Skin of body (tissue), 2 donors: ENCODE results near the gene UQCC2. TPM values are rescaled to one million over a fixed set of nuclear protein-coding genes. Genes with fewer than 3 reads are reported as not detected.
A peak's percentile ranks its signal among the peaks of the same experiment; 100 is the strongest.

Experiments
- DNase-seq: peaks from one replicate; lab custom pipeline; 2025; lab: John Stamatoyannopoulos, UW
- total RNA-seq: library from RNA; depleted of rRNA; stranded (reverse); fragments of >200 nt; gene quantifications from one replicate; pipeline ENCODE4 v1.2.3, GENCODE V29; 2014

The UQCC2 gene
- total RNA-seq, 1 donor from 2014 or later = 12.2 TPM

GRCh38 chr6:33707771-33708170, 3.7 kb downstream of the UQCC2 start:
- no peak for DNase-seq

GRCh38 chr6:33705955-33706725, 5.4 kb downstream of the UQCC2 start:
- DNase-seq = no peak

GRCh38 chr6:33705268-33705885, 6.1 kb downstream of the UQCC2 start:
- DNase-seq = no peak

GRCh38 chr6:33704215-33705066, 7.1 kb downstream of the UQCC2 start:
- no peak for DNase-seq

GRCh38 chr6:33702345-33702977, 9.0 kb downstream of the UQCC2 start:
- no peak for DNase-seq

- no peak for DNase-seq
Observed at GRCh38 chr6:33700391-33701050, 11.0 kb downstream of the UQCC2 start.

- no peak for DNase-seq
Observed at GRCh38 chr6:33699739-33700138, 11.8 kb downstream of the UQCC2 start.

GRCh38 chr6:33699131-33699530, 12.4 kb downstream of the UQCC2 start:
- no peak for DNase-seq

- no peak for DNase-seq
Observed at GRCh38 chr6:33698494-33698893, 13.0 kb downstream of the UQCC2 start.

GRCh38 chr6:33697845-33698244, 13.7 kb downstream of the UQCC2 start:
- no peak for DNase-seq

GRCh38 chr6:33696548-33697518, 14.7 kb downstream of the UQCC2 start:
- no peak for DNase-seq

- DNase-seq = no peak
Observed at GRCh38 chr6:33696076-33696475, 15.4 kb downstream of the UQCC2 start.

- DNase-seq = peak; percentile 33
Observed at GRCh38 chr6:33695451-33695887, 16.0 kb downstream of the UQCC2 start.

- DNase-seq = no peak
Observed at GRCh38 chr6:33694977-33695376, 16.5 kb downstream of the UQCC2 start.

- DNase-seq = no peak
Observed at GRCh38 chr6:33694401-33694931, 17.0 kb downstream of the UQCC2 start.

GRCh38 chr6:33693186-33694105, 18.1 kb downstream of the UQCC2 start:
- no peak for DNase-seq

- DNase-seq = no peak
Observed at GRCh38 chr6:33692760-33693158, 18.7 kb downstream of the UQCC2 start.

- no peak for DNase-seq
Observed at GRCh38 chr6:33692078-33692759, 19.3 kb downstream of the UQCC2 start.
